HG03159 (cell line): ENCODE results near the gene GBP1.
"Not testable (repeated sequence)": the region's sequence is repeated elsewhere in the genome, so short reads cannot be mapped to it uniquely, and the experiment has no call there.

ENCODE experiments used
- ATAC-seq: cut with Tn5 transposase; IDR thresholded peaks from one replicate; pipeline ENCODE4 v1.9.1; 2021; ENCODE audit warnings: mild to moderate bottlenecking, moderate library complexity; ENCODE audit not compliant: unreplicated experiment

GBP1 gene

GRCh38 chr1:89022167-89022959 is 42.6 kb downstream of the GBP1 start, which contains the start of gene GBP3:
TSS of gene GBP3 (minus strand) at chr1:89022866. CDS start at chr1:89020721, 2,145 bp downstream.
- ATAC-seq = peak; percentile 73

- ATAC-seq = not testable (repeated sequence)
Observed at GRCh38 chr1:89018318-89018717, 46.7 kb downstream of the GBP1 start.

DNA sequence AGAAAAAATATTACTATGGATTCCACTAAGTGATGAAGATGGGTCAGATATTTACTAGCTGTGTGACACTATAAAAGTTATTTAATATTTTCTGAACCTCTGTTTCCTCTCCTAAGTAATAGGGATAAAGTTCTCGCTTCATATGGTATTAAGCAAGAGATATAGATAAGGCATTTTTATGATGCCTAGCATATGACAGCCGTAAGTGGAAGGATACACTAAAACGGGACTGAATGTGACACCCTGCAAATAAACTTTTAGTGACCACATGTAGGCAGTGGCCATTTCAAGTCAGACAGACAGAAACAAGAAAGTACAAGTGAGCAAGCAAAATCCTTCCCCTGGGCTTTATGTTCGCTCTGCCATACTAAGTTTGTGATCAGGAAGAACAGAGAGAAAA is 56.5 kb downstream of the GBP1 start:
- ATAC-seq = no peak

DNA sequence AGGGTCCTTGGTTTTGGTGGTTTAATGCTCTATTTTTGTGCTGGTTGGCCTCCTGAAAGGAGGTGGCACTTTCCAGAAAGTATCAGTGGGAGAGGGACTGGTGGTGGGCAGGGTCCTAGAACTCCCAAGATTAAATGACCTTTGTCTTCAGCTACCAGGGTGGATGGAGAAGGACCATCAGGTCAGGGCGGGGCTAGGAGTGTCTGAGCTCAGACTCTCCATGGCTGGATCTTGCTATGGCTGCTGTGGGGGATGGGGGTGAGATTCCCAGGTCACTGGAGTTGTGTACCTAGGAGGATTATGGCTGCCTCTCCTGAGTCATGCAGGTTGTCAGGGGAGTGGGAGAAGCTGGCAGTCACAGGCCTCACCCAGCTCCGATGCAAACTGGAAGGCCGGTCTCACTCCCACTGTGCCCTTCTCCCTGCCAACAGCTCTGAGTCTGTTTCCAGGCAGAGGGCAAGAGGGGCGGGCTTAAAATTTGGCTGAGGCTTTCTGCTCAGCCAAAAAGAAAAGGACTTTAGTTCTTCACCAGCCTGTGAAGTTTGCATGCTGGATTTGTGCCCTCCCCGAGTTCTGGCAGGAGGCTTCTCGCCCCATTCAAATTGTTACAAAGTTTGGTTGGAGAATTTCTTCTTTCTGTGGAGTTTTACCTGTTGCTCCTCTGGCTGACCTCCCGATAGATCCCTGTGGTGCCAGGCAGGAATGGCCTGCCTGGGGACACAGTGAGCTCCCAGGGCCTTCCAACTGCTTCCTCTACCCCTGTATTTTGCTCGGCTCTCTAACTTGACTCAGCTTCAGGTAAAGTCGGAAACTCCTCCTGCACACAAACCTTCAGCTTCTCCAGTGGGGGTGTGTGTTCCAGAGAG is 59.5 kb downstream of the GBP1 start:
- no peak for ATAC-seq
